PC-9 (cell line): ENCODE results near the gene CTDSP2.

Experiments used
- CTCF ChIP-seq: fragments of 200-600 bp; sonication (generic); conservative IDR thresholded peaks from 2 replicates; pipeline ENCODE4 v1.6.1; 2017; ENCODE audit warnings: mixed run types, antibody characterized with exemption, mild to moderate bottlenecking, moderate library complexity
- EZH2 ChIP-seq: fragments of 200-600 bp; sonication (generic); IDR thresholded peaks from 2 replicates; pipeline ENCODE4 v1.8.0; 2017; ENCODE audit warnings: antibody characterized with exemption, low read depth

GRCh38 chr12:57771873-57772428 is 74.6 kb downstream of the CTDSP2 start, which contains the start of gene METTL1:
- TF ChIP-seq CTCF (no peak), EZH2 (no peak)
